ENCODE data around the gene PPP6R2.

DNA sequence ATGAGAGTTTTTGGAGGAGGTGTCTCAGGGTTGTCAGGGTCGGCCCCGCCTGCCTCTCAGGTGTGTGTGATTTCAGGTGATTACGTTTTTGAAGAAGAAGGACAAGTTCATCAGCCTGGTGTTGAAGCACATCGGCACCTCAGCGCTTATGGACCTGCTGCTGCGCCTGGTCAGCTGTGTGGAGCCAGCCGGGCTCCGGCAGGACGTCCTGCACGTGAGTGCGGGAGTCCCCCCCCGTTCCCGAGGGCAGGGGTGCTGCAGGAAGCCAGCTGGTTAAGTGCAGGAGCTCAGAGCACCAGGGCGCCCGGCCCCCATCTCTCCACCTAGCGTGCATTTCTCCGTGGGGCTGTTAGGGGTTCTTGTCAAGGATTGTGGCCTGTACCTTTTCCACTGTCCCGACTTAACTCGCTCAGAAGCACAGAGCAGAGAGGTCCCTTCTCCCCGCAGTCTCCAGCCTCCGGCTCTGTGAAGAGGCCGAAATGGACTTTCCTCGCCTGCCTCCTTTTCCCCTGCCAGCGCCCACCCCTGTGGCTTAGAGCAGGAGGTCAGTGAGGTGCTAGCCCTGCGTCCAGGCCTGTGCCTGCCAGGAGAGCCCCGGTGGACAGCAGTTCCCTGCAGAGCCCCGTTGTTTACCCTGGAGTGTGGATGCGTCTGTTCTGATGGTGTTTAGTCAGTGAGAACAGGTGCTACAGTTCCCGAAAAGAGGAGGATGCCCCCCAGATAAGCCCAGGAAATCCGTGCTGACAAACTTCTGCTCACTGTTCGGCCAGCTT is 71.5 kb downstream of the PPP6R2 start:
- TF ChIP-seq, protein P1, sequence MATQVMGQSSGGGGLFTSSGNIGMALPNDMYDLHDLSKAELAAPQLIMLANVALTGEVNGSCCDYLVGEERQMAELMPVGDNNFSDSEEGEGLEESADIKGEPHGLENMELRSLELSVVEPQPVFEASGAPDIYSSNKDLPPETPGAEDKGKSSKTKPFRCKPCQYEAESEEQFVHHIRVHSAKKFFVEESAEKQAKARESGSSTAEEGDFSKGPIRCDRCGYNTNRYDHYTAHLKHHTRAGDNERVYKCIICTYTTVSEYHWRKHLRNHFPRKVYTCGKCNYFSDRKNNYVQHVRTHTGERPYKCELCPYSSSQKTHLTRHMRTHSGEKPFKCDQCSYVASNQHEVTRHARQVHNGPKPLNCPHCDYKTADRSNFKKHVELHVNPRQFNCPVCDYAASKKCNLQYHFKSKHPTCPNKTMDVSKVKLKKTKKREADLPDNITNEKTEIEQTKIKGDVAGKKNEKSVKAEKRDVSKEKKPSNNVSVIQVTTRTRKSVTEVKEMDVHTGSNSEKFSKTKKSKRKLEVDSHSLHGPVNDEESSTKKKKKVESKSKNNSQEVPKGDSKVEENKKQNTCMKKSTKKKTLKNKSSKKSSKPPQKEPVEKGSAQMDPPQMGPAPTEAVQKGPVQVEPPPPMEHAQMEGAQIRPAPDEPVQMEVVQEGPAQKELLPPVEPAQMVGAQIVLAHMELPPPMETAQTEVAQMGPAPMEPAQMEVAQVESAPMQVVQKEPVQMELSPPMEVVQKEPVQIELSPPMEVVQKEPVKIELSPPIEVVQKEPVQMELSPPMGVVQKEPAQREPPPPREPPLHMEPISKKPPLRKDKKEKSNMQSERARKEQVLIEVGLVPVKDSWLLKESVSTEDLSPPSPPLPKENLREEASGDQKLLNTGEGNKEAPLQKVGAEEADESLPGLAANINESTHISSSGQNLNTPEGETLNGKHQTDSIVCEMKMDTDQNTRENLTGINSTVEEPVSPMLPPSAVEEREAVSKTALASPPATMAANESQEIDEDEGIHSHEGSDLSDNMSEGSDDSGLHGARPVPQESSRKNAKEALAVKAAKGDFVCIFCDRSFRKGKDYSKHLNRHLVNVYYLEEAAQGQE (IDR thresholded peaks at IDR 0.05; ENCODE audit: low read depth): no peak
- TF ChIP-seq RAD21 (IDR thresholded peaks at IDR 0.05; ENCODE audit: low read depth): no peak
- no peak for TF ChIP-seq CEBPB (IDR thresholded peaks at IDR 0.05)
- TF ChIP-seq, protein P2, sequence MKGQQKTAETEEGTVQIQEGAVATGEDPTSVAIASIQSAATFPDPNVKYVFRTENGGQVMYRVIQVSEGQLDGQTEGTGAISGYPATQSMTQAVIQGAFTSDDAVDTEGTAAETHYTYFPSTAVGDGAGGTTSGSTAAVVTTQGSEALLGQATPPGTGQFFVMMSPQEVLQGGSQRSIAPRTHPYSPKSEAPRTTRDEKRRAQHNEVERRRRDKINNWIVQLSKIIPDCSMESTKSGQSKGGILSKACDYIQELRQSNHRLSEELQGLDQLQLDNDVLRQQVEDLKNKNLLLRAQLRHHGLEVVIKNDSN (IDR thresholded peaks at IDR 0.05): no peak
- no peak for TF ChIP-seq CREB1 (IDR thresholded peaks at IDR 0.05; ENCODE audit: low read depth)
